Stomach smooth muscle (tissue), 2 donors: ENCODE data around the gene ZNF768.
"Not testable (repeated sequence)": the region's sequence is repeated elsewhere in the genome, so short reads cannot be mapped to it uniquely, and the experiment has no call there.

ENCODE experiments used
- H3K27ac ChIP-seq: one replicate; pipeline ENCODE4 v1.7.0; 2013; ENCODE audit warnings: mild to moderate bottlenecking, low read length, inconsistent platforms
- H3K27me3 ChIP-seq, 2 donors: one replicate each; pipeline ENCODE4 v1.7.0; 2013; ENCODE audit warnings: low read length in 2 of 2; ENCODE audit not compliant: insufficient read depth in 2 of 2, control insufficient read depth in 1 of 2
- H3K36me3 ChIP-seq, 2 donors: one replicate each; pipeline ENCODE4 v1.7.0; 2013; ENCODE audit warnings: low read length in 2 of 2; ENCODE audit not compliant: control insufficient read depth in 2 of 2, insufficient read depth in 2 of 2
- H3K4me1 ChIP-seq: one replicate; pipeline ENCODE4 v1.7.0; 2013; ENCODE audit warnings: low read length; ENCODE audit not compliant: control insufficient read depth, insufficient read depth
- H3K4me3 ChIP-seq, 2 donors: one replicate each; pipeline ENCODE4 v1.7.0; 2013; ENCODE audit warnings: low read length in 2 of 2
- H3K9ac ChIP-seq, 2 donors: one replicate each; pipeline ENCODE4 v1.7.0; 2013; ENCODE audit warnings: low read length in 2 of 2, mild to moderate bottlenecking in 1 of 2
- H3K9me3 ChIP-seq, 2 donors: one replicate each; pipeline ENCODE4 v1.7.0; 2013; ENCODE audit warnings: low read length in 2 of 2; ENCODE audit not compliant: control insufficient read depth in 2 of 2
- donor health status: healthy.
- donor health status: Pancreatic carcinoma.

ZNF768 gene

GRCh38 chr16:30539000-30539964 lies 12.9 kb upstream of the ZNF768 start:
- H3K9me3 ChIP-seq = no peaks in the 10 kb centered on the region
- H3K36me3 ChIP-seq = no peaks in the 10 kb centered on the region
- H3K4me3 ChIP-seq = no peak overlapping the region
- H3K4me1 ChIP-seq = peaks cover 9% of the 10 kb centered on the region
- no peak overlapping the region for H3K9ac ChIP-seq
- H3K27me3 ChIP-seq = no peaks in the 10 kb centered on the region
- H3K27ac ChIP-seq = no peak overlapping the region

GRCh38 chr16:30536391-30537024 lies 10.1 kb upstream of the ZNF768 start:
- not testable (repeated sequence) for H3K27me3 ChIP-seq, H3K27ac ChIP-seq, H3K4me3 ChIP-seq, H3K36me3 ChIP-seq, H3K9me3 ChIP-seq, H3K9ac ChIP-seq
- H3K4me1 ChIP-seq = peaks cover 24% of the 10 kb centered on the region

GRCh38 chr16:30535777-30536190 lies 9.4 kb upstream of the ZNF768 start:
- Histone ChIP-seq H3K9me3 (no peaks in the 10 kb centered on the region), H3K27me3 (no peaks in the 10 kb centered on the region), H3K9ac (peak overlapping the region; percentile 86 to 93), H3K4me1 (peaks cover 24% of the 10 kb centered on the region), H3K4me3 (peak overlapping the region; percentile 67 to 88), H3K36me3 (peaks cover 4 to 15% of the 10 kb centered on the region in 2 donors), H3K27ac (peak overlapping the region; percentile 92)

- H3K4me1 ChIP-seq = peaks cover 24% of the 10 kb centered on the region
- no peaks in the 10 kb centered on the region for H3K27me3 ChIP-seq
- H3K9ac ChIP-seq = peak overlapping the region; percentile 86 to 93
- peak overlapping the region; percentile 67 to 88 for H3K4me3 ChIP-seq
- H3K27ac ChIP-seq = peak overlapping the region; percentile 92
- peaks cover 4 to 19% of the 10 kb centered on the region in 2 donors for H3K36me3 ChIP-seq
- H3K9me3 ChIP-seq = no peaks in the 10 kb centered on the region
These were observed 8.9 kb upstream of the ZNF768 start for GRCh38 chr16:30535106-30535776.

GRCh38 chr16:30534368-30535105 lies 8.2 kb upstream of the ZNF768 start, which contains the start of gene ZNF747:
ZNF747 (minus strand) TSS chr16:30534858; CDS start chr16:30534679, 179 bp downstream.
- H3K9ac ChIP-seq = peak within 1 kb of the TSS; percentile 86 to 93
- H3K27me3 ChIP-seq = no peaks in the 10 kb centered on the region
- peak within 1 kb of the TSS; percentile 67 to 88 for H3K4me3 ChIP-seq
- peaks cover 4 to 19% of the 10 kb centered on the region in 2 donors for H3K36me3 ChIP-seq
- no peaks in the 10 kb centered on the region for H3K9me3 ChIP-seq
- H3K27ac ChIP-seq = peak within 1 kb of the TSS; percentile 92
- peaks cover 24% of the 10 kb centered on the region for H3K4me1 ChIP-seq

GRCh38 chr16:30533748-30534367 lies 7.5 kb upstream of the ZNF768 start:
- Histone ChIP-seq H3K4me1 (peaks cover 28% of the 10 kb centered on the region), H3K9me3 (no peaks in the 10 kb centered on the region), H3K4me3 (peak overlapping the region; percentile 67 to 88), H3K27ac (peak overlapping the region; percentile 92), H3K27me3 (no peaks in the 10 kb centered on the region), H3K9ac (peak overlapping the region; percentile 86 to 93), H3K36me3 (peaks cover 4 to 19% of the 10 kb centered on the region in 2 donors)

GRCh38 chr16:30533146-30533522 lies 6.8 kb upstream of the ZNF768 start:
- H3K27ac ChIP-seq = no peak overlapping the region
- peaks cover 4 to 19% of the 10 kb centered on the region in 2 donors for H3K36me3 ChIP-seq
- no peaks in the 10 kb centered on the region for H3K27me3 ChIP-seq
- H3K9me3 ChIP-seq = no peaks in the 10 kb centered on the region
- peak overlapping the region in 1 of 2 donors; percentile 11 for H3K4me3 ChIP-seq
- peaks cover 32% of the 10 kb centered on the region for H3K4me1 ChIP-seq
- H3K9ac ChIP-seq = no peak overlapping the region

GRCh38 chr16:30532285-30533145 lies 6.1 kb upstream of the ZNF768 start:
- H3K27ac ChIP-seq = no peak overlapping the region
- no peaks in the 10 kb centered on the region for H3K9me3 ChIP-seq
- H3K4me1 ChIP-seq = peaks cover 39% of the 10 kb centered on the region
- peaks cover 4 to 19% of the 10 kb centered on the region in 2 donors for H3K36me3 ChIP-seq
- no peak overlapping the region for H3K9ac ChIP-seq
- H3K27me3 ChIP-seq = no peaks in the 10 kb centered on the region
- H3K4me3 ChIP-seq = no peak overlapping the region
